Ovary (tissue), 3 donors: ENCODE results near the gene WFIKKN1.

Source experiments
- EP300 ChIP-seq: sonication (generic); formaldehyde crosslinking; IDR thresholded peaks from one replicate; pipeline ENCODE4 v1.6.1; 2017; ENCODE audit warnings: antibody characterized with exemption
- TF ChIP-seq, protein P1 (sequence below), 3 donors: fragments of 450-650 bp in 2 of 3; fragments of 200-600 bp in 1 of 3; IDR thresholded peaks; one replicate each; pipeline versions ENCODE4 v1.5.1 to v1.8.0; 2016 to 2022; ENCODE audit warnings: antibody characterized with exemption in 3 of 3, mild to moderate bottlenecking in 1 of 3
- donor health status: DM: no; HTN: no; CAD: no.

DNA sequence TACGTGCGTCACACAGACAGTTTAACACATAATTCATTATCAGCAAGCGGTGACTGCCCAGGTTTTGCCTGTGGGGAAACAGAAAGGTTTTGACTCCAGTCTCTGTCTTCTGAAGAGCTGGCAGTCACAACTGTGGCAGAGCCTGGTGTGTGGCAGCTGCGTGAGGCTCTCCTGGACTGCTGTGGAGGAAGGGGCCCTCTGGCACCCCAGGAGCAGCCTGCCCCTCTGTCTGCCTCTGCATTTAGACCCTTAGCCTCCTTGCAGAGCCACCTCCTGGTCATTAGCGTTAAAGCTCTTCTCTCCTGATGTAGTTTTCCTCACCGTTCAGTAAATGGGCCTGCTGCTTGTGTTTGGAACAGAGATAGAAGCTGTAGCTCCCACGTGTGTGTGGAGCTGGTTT lies 30.0 kb upstream of the WFIKKN1 start:
- TF ChIP-seq, protein P1, sequence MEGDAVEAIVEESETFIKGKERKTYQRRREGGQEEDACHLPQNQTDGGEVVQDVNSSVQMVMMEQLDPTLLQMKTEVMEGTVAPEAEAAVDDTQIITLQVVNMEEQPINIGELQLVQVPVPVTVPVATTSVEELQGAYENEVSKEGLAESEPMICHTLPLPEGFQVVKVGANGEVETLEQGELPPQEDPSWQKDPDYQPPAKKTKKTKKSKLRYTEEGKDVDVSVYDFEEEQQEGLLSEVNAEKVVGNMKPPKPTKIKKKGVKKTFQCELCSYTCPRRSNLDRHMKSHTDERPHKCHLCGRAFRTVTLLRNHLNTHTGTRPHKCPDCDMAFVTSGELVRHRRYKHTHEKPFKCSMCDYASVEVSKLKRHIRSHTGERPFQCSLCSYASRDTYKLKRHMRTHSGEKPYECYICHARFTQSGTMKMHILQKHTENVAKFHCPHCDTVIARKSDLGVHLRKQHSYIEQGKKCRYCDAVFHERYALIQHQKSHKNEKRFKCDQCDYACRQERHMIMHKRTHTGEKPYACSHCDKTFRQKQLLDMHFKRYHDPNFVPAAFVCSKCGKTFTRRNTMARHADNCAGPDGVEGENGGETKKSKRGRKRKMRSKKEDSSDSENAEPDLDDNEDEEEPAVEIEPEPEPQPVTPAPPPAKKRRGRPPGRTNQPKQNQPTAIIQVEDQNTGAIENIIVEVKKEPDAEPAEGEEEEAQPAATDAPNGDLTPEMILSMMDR (IDR thresholded peaks at IDR 0.05), result no peak
- no peak for TF ChIP-seq EP300
